Loucy (cell line): ENCODE results near the gene MYO1E.
"Not testable (repeated sequence)": the region's sequence is repeated elsewhere in the genome, so short reads cannot be mapped to it uniquely, and the experiment has no call there.

ENCODE experiments used
- H2AFZ ChIP-seq: fragments of 200-600 bp; sonication (generic); 2 replicates; pipeline ENCODE4 v1.6.0; 2016; ENCODE audit warnings: antibody characterized with exemption, mild to moderate bottlenecking, low read length, moderate library complexity
- H3F3A ChIP-seq: fragments of 200-600 bp; 2 replicates; pipeline ENCODE4 v1.6.0; 2016; ENCODE audit warnings: antibody characterized with exemption, low read depth, mild to moderate bottlenecking
- H3K27me3 ChIP-seq: fragments of 200-600 bp; sonication (generic); 2 replicates; pipeline ENCODE4 v1.6.1; 2014; ENCODE audit warnings: low read length, mild to moderate bottlenecking; ENCODE audit not compliant: insufficient read depth, poor library complexity, severe bottlenecking
- H3K36me3 ChIP-seq: fragments of 200-600 bp; sonication (generic); 2 replicates; pipeline ENCODE4 v1.6.1; 2016; ENCODE audit warnings: low read length; ENCODE audit not compliant: insufficient read depth
- H3K4me1 ChIP-seq: fragments of 200-600 bp; sonication (generic); 2 replicates; pipeline ENCODE4 v1.5.1; 2014; ENCODE audit warnings: low read length, mild to moderate bottlenecking; ENCODE audit not compliant: insufficient read depth, poor library complexity, severe bottlenecking
- H3K4me2 ChIP-seq: fragments of 200-600 bp; sonication (generic); 2 replicates; pipeline ENCODE4 v1.6.0; 2014; ENCODE audit warnings: antibody characterized with exemption, low read length, low read depth, mild to moderate bottlenecking; ENCODE audit not compliant: poor library complexity, severe bottlenecking
- H3K4me3 ChIP-seq: fragments of 200-600 bp; sonication (generic); 2 replicates; pipeline ENCODE4 v1.5.1; 2014; ENCODE audit warnings: low read length, mild to moderate bottlenecking, mixed read lengths; ENCODE audit not compliant: poor library complexity, severe bottlenecking
- H3K79me2 ChIP-seq: fragments of 200-600 bp; sonication (generic); 2 replicates; pipeline ENCODE4 v1.6.1; 2014; ENCODE audit warnings: low read length; ENCODE audit not compliant: insufficient read depth
- H3K9ac ChIP-seq: fragments of 200-600 bp; sonication (generic); 2 replicates; pipeline ENCODE4 v1.6.0; 2014; ENCODE audit warnings: mild to moderate bottlenecking, low read depth, low read length, moderate library complexity; ENCODE audit not compliant: poor library complexity, severe bottlenecking
- H3K9me2 ChIP-seq: fragments of 200-600 bp; sonication (generic); replicated peaks from 2 replicates; pipeline ENCODE4 v1.6.1; 2016; ENCODE audit warnings: low read depth, low read length, mixed read lengths
- H3K9me3 ChIP-seq: fragments of 200-600 bp; sonication (generic); 2 replicates; pipeline ENCODE4 v1.6.1; 2014; ENCODE audit warnings: mild to moderate bottlenecking, antibody characterized with exemption, low read length, low read depth; ENCODE audit not compliant: insufficient read depth
- H4K20me1 ChIP-seq: fragments of 200-600 bp; sonication (generic); 2 replicates; pipeline ENCODE4 v1.6.0; 2014; ENCODE audit warnings: antibody characterized with exemption, low read length, mild to moderate bottlenecking; ENCODE audit not compliant: insufficient read depth, poor library complexity, severe bottlenecking
- CTCF ChIP-seq: fragments of 200-600 bp; sonication (generic); conservative IDR thresholded peaks from 2 replicates; pipeline ENCODE4 v1.5.1; 2014; ENCODE audit warnings: mild to moderate bottlenecking, antibody characterized with exemption, low read length
- EZH2phosphoT487 ChIP-seq: fragments of 200-600 bp; IDR thresholded peaks from 2 replicates; pipeline ENCODE4 v1.6.1; 2018; ENCODE audit warnings: antibody characterized with exemption, mild to moderate bottlenecking, moderate library complexity, borderline replicate concordance

The MYO1E gene

GRCh38 chr15:59405079-59405478 is 32.4 kb upstream of the MYO1E start:
- Histone ChIP-seq H2AFZ (no peak overlapping the region), H4K20me1 (no peaks in the 10 kb centered on the region), H3K4me1 (no peaks in the 10 kb centered on the region), H3K27me3 (no peaks in the 10 kb centered on the region), H3K36me3 (no peaks in the 10 kb centered on the region), H3K79me2 (no peaks in the 10 kb centered on the region), H3K4me3 (no peak overlapping the region), H3F3A (no peaks in the 10 kb centered on the region), H3K9ac (no peak overlapping the region), H3K9me2 (no peaks in the 10 kb centered on the region), H3K9me3 (no peaks in the 10 kb centered on the region), H3K4me2 (no peak overlapping the region)
- TF ChIP-seq CTCF (no peak), EZH2phosphoT487 (no peak)

- Histone ChIP-seq H3K79me2 (no peaks in the 10 kb centered on the region), H3K9me2 (no peaks in the 10 kb centered on the region), H3K4me3 (no peak overlapping the region), H3K4me2 (no peak overlapping the region), H3K36me3 (no peaks in the 10 kb centered on the region), H3K4me1 (no peaks in the 10 kb centered on the region), H3K9me3 (no peaks in the 10 kb centered on the region), H2AFZ (no peak overlapping the region), H3K27me3 (no peaks in the 10 kb centered on the region), H4K20me1 (no peaks in the 10 kb centered on the region), H3K9ac (no peak overlapping the region), H3F3A (no peaks in the 10 kb centered on the region)
- TF ChIP-seq EZH2phosphoT487 = no peak
- no peak for TF ChIP-seq CTCF
Measured at GRCh38 chr15:59401824-59402569, 29.3 kb upstream of the MYO1E start.

GRCh38 chr15:59401051-59401823 is 28.6 kb upstream of the MYO1E start:
- not testable (repeated sequence) for H3K9ac ChIP-seq, H2AFZ ChIP-seq, H3K9me2 ChIP-seq, H3K4me3 ChIP-seq, H3K36me3 ChIP-seq, H3K79me2 ChIP-seq, H3K4me1 ChIP-seq, H4K20me1 ChIP-seq, H3K4me2 ChIP-seq, H3K9me3 ChIP-seq, H3F3A ChIP-seq, H3K27me3 ChIP-seq
